ENCODE measurements around the gene SLFN14.
"Not testable (repeated sequence)": the region's sequence is repeated elsewhere in the genome, so short reads cannot be mapped to it uniquely, and the experiment has no call there.

SLFN14 gene

GRCh38 chr17:35519906-35520442 lies 40.6 kb downstream of the SLFN14 start:
- no peak for DNase-seq

- DNase-seq: peak; percentile 23
Measured at GRCh38 chr17:35519439-35519838, 41.2 kb downstream of the SLFN14 start.

- DNase-seq: not testable (repeated sequence)
Measured at GRCh38 chr17:35518431-35518830, 42.2 kb downstream of the SLFN14 start.

- no peak for DNase-seq
Measured at GRCh38 chr17:35515027-35515426, 45.6 kb downstream of the SLFN14 start.

- DNase-seq: no peak
Measured at GRCh38 chr17:35514564-35514963, 46.1 kb downstream of the SLFN14 start.
